NCI-H446 (cell line): ENCODE measurements around the gene BMP10.
"Not testable (repeated sequence)": the region's sequence is repeated elsewhere in the genome, so short reads cannot be mapped to it uniquely, and the experiment has no call there.

Experiments used
- DNase-seq, 2 experiments: peaks; one replicate each; lab custom pipeline; 2025; lab: John Stamatoyannopoulos, UW

BMP10 gene

DNA sequence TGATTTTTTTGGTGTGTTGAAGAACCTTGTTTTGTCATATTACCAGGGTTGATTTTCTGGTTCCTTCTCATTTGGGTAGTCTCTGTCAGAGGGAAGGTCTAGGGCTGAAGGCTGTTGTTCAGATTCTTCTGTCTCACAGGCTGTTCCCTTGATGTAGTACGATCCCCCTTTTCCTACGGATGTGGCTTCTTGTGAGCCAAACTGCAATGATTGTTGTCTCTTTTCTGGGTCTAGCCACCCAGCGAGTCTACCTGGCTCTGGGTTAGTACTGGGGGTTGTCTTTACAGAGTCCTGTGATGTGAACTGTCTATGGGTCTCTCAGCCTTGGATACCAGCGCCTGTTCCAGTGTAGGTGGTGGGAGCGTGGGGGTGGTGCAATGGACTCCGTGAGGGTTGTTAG lies 24.8 kb upstream of the BMP10 start:
- not testable (repeated sequence) for DNase-seq

DNA sequence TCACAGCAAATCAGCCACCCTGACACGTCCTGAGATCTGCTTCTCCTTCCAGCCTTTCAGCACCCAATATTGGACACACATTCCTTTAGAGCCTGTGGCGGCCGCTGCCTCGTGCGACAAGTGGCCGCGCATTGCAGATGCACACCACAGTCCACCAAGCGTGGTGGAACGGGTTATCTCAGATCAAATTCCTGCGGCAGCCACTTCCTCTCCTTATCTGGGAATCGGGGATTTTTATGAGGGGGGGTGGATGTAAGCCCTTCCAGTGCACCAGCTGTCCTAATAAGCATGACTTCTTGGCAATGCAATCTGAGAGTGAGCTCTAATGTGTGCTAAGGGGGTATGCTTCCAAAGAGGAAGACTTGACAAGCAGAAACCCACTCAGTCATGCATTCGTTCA lies 18.3 kb upstream of the BMP10 start:
- DNase-seq: no peak

GRCh38 chr2:68889021-68889420 lies 17.8 kb upstream of the BMP10 start:
- no peak for DNase-seq

DNA sequence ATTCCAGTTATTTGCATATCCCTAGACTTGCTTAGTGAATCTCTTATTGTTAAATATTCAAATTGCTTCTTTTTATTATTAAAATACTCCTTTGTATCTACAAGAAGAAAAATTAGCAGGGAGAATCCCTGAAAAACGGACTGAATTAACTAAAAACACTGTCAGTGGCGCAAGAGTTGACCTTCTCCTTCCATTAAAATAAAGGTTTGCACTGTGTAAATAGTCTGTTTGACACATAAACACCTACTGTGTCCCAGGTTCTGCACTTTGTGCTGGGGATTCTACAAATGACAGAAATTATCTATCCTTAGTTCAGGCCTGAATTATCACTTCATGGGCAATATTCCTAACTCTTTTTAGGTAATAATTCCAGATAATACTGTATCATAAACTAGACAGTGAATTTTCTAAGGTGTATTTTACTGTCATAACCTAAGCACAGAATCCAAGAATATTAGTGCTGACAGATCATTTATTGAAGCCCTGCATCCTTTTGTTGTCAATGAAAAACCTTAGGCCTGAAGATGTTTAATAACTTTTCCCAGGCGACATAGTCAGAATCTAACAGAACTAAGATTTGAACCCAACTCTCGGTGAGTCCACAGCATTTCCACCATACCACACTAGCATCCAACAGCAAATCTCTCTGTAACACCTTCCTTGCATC lies 17.0 kb upstream of the BMP10 start:
- no peak for DNase-seq

- DNase-seq: no peak
These were observed 14.5 kb upstream of the BMP10 start for GRCh38 chr2:68885811-68886075.

- DNase-seq: no peak
These were observed 14.0 kb upstream of the BMP10 start for GRCh38 chr2:68885074-68885810.

DNA sequence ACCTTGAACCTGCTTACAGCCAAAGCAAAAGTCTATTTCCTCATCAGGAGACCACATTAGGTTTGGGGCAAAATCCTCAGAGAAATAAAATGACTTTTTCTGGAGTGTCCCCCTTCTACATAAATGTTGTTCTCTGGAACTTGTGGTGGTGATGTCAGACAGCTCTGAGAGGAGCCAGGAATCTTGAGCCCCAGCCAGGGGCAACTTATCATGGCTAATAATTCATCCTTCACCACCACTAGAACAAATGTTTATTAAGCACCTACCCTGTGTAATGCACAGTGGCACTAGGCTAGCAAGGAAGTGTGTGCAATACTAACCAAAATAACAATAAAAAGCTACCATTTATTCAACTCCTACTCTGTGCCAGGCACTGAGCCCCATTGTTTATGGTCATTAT lies 9.0 kb upstream of the BMP10 start:
- DNase-seq: no peak

GRCh38 chr2:68879296-68879695 lies 8.1 kb upstream of the BMP10 start:
- DNase-seq: no peak

- no peak for DNase-seq
These were observed 7.6 kb upstream of the BMP10 start for GRCh38 chr2:68878753-68879152.

DNA sequence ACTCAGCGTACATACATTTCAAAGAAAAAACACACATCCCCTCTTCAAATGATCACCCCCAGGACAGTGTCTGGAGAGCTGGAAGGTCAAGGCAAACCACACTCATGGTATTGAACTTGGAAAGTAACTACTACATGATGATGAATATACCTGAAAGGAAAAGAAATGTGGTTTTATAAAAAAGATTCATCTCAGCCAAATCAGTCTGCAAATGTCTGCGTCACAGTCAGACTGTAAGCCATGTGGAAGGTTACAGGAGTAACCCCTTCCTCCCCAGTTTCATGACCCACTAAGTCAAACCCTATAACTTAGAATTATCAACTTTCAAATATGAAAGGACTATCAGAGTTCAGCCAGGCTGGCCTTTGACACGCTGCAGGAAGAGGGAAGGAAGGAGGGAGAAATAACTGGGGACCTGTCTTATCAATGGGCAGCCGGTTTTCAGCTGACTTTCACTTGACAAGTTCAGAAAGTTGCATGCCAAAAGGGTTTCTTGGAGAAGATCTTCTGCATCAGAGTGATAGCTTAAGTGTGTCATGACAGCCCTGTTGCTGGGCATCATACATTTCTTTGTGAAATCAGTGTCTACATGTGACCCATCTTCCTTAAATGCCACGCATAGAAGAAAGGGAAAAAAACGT lies 7.0 kb upstream of the BMP10 start:
- no peak for DNase-seq

DNA sequence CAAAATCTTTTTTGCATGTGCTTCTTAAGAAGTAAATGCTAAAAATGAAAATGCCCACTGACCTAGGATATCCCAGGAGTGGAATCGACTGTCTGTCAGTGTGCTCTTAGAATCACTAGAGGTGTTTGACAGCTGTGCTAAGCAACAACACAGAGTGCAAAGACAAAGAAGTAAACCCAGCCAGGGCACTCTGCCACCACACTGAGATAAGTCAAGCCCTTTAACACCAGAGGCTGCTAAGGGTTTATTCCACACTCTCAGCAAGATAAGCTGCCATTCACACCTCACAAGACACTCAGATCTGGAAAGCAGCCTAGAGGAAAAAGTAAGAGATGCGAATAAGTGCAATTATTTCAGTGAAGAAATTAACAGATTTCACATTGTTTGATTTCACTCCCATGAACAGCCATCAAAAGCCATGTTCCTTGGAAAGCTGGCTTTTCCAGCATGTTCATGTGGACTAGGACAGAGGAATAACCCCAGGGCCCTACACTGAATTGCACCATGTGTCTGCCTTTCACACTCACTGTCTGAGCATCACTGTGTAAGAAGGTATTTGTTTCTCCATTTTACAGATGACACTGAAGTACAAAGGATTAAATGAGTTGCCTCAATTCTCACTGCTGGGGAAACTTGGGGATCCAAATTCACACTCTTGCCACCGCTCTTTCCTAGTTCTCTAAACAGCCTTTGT lies 6.0 kb upstream of the BMP10 start:
- DNase-seq: no peak

DNA sequence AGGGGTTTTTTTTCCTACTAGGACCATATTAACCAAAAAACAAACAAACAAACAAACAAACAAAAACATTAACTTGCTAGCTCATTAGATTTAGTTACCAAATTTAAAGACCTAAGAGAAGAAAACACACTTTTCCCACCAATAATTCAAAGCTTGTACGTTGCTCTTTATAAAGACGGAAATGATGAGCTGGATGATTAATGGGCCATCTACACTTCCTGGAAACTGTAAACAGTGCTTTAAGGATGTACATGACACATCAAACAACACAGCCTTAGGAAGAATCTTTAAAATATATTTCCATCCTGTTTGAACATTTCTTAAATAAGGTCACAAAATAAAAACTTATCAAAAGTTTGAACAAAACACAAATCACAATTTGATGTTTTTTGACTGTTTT lies 982 bp downstream of the BMP10 start:
- DNase-seq: no peak

GRCh38 chr2:68865108-68865507 lies 6.1 kb downstream of the BMP10 start:
- DNase-seq: no peak

DNA sequence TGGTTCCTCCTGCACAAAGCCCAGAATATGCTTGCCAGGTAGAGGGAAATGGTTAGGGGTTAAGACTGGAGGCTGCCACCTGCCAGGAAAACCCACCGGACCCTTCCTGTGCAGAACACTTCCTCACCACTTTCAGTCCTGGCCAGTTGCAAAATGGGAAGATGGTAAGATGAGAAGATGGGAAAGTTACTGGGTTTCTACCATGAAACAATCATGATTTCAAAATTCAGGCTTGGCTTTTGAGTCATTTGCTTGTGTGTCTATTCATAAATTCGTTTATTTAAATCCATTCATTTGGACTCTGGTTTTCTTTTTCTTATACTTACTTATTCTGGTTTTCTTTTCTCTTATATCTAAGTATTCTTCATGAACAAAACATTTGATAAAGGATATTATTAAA lies 7.2 kb downstream of the BMP10 start:
- DNase-seq: no peak

- no peak for DNase-seq
These were observed 8.3 kb downstream of the BMP10 start for GRCh38 chr2:68862889-68863288.

DNA sequence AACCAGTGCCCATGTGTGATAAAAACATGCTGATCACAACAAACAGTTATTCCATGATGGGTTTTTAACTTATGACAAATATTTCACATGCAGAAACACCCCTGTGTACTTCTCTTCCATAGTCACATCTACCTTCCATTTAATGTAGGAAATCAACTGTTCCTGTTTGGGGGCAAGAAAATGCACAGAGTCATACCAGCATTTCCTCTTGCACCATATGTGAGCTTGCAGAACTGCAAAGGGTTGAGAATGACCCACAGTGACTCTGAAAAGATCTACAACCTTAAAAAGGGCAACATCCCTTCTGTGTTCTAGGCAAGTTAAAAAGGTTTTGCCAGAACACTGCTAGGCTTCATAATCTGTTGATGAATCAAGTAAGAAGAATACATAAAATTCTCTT lies 9.9 kb downstream of the BMP10 start:
- no peak for DNase-seq

DNA sequence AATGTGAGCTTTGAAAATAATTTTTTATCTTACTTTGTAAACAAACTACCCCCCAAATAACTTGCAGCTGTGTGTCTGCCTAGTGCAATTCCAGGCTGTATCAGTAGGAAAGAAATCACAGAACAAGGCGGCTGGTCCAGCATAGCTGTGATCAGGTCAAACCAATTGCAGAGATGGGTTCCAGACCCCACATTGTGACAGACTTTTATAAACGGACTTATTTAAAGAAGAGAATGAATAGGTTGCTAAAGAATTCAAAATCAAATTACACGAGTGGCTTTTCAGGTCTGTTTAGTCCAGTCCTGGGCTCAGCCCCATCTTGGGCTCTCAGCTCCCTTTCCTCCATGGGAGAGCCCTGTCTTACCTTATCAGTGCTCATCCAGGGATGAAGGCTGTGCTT lies 11.1 kb downstream of the BMP10 start:
- DNase-seq: no peak

GRCh38 chr2:68857855-68858456 lies 13.2 kb downstream of the BMP10 start:
- DNase-seq: no peak

- DNase-seq: no peak
These were observed 13.9 kb downstream of the BMP10 start for GRCh38 chr2:68857202-68857845.

DNA sequence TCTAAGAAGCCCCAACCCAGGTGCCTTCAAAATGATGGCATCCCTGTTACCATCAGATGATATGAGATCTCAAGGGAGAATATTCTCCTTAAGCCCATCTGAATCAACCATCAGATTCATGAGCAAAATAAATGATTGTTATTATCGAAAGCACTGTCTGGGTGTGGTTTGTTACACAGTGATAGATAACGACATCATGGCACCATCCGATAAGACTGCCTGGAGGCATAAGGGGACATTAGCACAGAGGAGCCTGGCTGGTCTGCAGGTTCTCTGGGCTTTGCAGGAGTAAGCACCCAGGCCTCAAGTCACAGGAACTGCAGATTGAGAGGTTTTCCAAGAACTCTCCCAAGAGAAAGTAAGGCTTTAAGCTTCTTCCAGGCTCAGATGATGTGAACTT lies 15.6 kb downstream of the BMP10 start:
- no peak for DNase-seq

DNA sequence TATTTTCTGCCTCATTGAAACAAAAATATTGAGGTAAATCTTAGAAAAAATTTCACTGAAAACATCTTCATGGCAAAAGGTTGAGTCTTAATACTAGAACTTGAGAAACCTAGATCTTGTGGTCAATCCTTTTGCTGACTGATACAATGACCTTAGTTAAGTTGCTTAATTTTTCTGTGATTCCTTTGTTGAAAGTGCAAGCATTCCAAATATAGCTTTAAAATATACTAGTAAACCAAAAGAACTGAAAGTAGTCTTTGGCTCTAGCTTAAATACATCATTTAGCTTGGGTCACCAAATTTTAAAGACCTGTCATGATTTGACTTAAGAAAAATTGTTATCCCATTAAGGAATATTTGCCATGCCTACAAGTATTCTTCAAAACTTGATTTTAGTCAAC lies 16.7 kb downstream of the BMP10 start:
- no peak for DNase-seq

GRCh38 chr2:68853915-68854314 lies 17.3 kb downstream of the BMP10 start:
- no peak for DNase-seq
